Kidney glomerular epithelial cell (primary cell): ENCODE measurements around the gene CD81.

Experiments
- DNase-seq: peaks from one replicate; lab custom pipeline; 2025; lab: John Stamatoyannopoulos, UW

The CD81 gene

GRCh38 chr11:2375964-2376551, 1.1 kb upstream of the CD81 start:
- DNase-seq = peak; percentile 66

GRCh38 chr11:2377511-2378443, 667 bp downstream of the CD81 start:
- peak; percentile 29 for DNase-seq

GRCh38 chr11:2378527-2379210, 1.6 kb downstream of the CD81 start:
- DNase-seq = no peak

GRCh38 chr11:2379466-2380174, 2.5 kb downstream of the CD81 start:
- no peak for DNase-seq

GRCh38 chr11:2380396-2380795, 3.3 kb downstream of the CD81 start:
- DNase-seq = no peak

- DNase-seq = no peak
Observed at GRCh38 chr11:2380807-2381350, 3.8 kb downstream of the CD81 start.

- DNase-seq = no peak
Observed at GRCh38 chr11:2381494-2382128, 4.5 kb downstream of the CD81 start.

GRCh38 chr11:2382129-2382517, 5.0 kb downstream of the CD81 start:
- DNase-seq = no peak

GRCh38 chr11:2382936-2383851, 6.1 kb downstream of the CD81 start:
- DNase-seq = no peak

- no peak for DNase-seq
Observed at GRCh38 chr11:2383852-2384804, 7.0 kb downstream of the CD81 start.

- no peak for DNase-seq
Observed at GRCh38 chr11:2385156-2386151, 8.3 kb downstream of the CD81 start.

- DNase-seq = no peak
Observed at GRCh38 chr11:2386591-2386990, 9.5 kb downstream of the CD81 start.

- DNase-seq = peak; percentile 38
Observed at GRCh38 chr11:2387266-2387987, 10.3 kb downstream of the CD81 start.

GRCh38 chr11:2388431-2389376, 11.6 kb downstream of the CD81 start:
- no peak for DNase-seq

GRCh38 chr11:2389377-2390026, 12.4 kb downstream of the CD81 start:
- DNase-seq = no peak
